ENCODE measurements around the gene BDH1. TPM values are rescaled to one million over a fixed set of nuclear protein-coding genes. Genes with fewer than 3 reads are reported as not detected.
A peak's percentile ranks its signal among the peaks of the same experiment; 100 is the strongest.

BDH1 gene
- total and polyA plus RNA-seq, 2 of the 13 experiments (the other 11 are each of a cell fraction or from before 2014, with no cell fraction given) = 21.2 to 71.9 TPM

DNA sequence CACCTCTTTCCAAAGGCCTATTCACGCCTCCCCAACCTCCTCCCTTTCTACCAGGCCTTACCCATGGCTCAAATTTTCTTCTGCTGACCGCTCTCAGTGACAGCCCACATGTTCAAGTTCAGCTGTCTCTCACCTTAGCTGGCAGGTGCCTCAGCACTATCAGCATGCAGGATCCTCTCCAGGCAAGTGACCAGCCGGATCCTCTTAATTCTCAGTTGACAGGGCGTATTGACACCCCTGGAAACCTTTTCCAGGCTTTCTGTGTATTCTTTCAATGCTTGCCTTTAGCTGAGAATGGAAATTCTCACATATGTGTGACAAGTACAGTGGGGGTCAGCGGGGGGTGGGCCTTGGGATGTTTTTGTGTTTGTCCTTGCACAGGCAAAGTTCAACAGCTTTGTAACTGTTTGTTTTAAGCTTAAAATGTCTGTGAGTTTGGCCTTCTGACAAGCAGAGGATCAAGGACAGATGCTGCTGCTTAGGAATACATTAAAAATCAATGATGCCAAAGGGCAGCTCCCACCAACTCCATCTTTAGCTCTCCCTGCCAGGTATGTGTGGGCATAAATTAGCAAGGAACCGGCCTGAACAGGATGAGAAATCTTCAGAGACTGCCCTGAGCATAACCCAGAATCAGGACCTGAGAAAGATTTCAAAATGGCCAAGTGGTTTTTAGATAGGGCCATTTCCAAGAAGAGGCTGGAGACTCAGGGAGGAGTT lies 17.4 kb upstream of the BDH1 start (continued):
- TF ChIP-seq, protein P1, sequence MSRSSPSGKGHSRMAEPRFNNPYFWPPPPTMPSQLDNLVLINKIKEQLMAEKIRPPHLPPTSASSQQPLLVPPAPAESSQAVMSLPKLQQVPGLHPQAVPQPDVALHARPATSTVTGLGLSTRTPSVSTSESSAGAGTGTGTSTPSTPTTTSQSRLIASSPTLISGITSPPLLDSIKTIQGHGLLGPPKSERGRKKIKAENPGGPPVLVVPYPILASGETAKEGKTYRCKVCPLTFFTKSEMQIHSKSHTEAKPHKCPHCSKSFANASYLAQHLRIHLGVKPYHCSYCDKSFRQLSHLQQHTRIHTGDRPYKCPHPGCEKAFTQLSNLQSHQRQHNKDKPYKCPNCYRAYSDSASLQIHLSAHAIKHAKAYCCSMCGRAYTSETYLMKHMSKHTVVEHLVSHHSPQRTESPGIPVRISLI (CRISPR knock-in tag; IDR thresholded peaks at IDR 0.05; ENCODE audit: borderline replicate concordance) = peak; percentile 64; the same call in 1 of the 2 replicates
- peak; percentile 54; the same call in 1 of the 2 replicates for TF ChIP-seq ZNF670 (CRISPR knock-in tag; IDR thresholded peaks at IDR 0.05; ENCODE audit: borderline replicate concordance)
- no peak for TF ChIP-seq GTF2F1 (IDR thresholded peaks at IDR 0.05; ENCODE audit: low read length)
- TF ChIP-seq ZNF331 (CRISPR knock-in tag; IDR thresholded peaks at IDR 0.05) = 0 out of 2 replicates have a peak, but pooled peaks have one; percentile 26
- no peak for TF ChIP-seq ARID2 (CRISPR knock-in tag; IDR thresholded peaks at IDR 0.05; ENCODE audit: borderline replicate concordance)
- 0 out of 2 replicates have a peak, but pooled peaks have one; percentile 41 for TF ChIP-seq FLYWCH1 (CRISPR knock-in tag; IDR thresholded peaks at IDR 0.05)
- TF ChIP-seq ZNF749 (CRISPR knock-in tag; IDR thresholded peaks at IDR 0.05; ENCODE audit: borderline replicate concordance) = no peak
- peak; percentile 7; the same call in 1 of the 2 replicates for TF ChIP-seq ZNF878 (CRISPR knock-in tag; IDR thresholded peaks at IDR 0.05)
- no peak for TF ChIP-seq RBM39 (IDR thresholded peaks at IDR 0.05; ENCODE audit: low read depth, low read length, poor library complexity, severe bottlenecking)
- TF ChIP-seq ZNF83 (CRISPR knock-in tag; IDR thresholded peaks at IDR 0.05; ENCODE audit: borderline replicate concordance) = 0 out of 2 replicates have a peak, but pooled peaks have one; percentile 90
- TF ChIP-seq, protein P2, sequence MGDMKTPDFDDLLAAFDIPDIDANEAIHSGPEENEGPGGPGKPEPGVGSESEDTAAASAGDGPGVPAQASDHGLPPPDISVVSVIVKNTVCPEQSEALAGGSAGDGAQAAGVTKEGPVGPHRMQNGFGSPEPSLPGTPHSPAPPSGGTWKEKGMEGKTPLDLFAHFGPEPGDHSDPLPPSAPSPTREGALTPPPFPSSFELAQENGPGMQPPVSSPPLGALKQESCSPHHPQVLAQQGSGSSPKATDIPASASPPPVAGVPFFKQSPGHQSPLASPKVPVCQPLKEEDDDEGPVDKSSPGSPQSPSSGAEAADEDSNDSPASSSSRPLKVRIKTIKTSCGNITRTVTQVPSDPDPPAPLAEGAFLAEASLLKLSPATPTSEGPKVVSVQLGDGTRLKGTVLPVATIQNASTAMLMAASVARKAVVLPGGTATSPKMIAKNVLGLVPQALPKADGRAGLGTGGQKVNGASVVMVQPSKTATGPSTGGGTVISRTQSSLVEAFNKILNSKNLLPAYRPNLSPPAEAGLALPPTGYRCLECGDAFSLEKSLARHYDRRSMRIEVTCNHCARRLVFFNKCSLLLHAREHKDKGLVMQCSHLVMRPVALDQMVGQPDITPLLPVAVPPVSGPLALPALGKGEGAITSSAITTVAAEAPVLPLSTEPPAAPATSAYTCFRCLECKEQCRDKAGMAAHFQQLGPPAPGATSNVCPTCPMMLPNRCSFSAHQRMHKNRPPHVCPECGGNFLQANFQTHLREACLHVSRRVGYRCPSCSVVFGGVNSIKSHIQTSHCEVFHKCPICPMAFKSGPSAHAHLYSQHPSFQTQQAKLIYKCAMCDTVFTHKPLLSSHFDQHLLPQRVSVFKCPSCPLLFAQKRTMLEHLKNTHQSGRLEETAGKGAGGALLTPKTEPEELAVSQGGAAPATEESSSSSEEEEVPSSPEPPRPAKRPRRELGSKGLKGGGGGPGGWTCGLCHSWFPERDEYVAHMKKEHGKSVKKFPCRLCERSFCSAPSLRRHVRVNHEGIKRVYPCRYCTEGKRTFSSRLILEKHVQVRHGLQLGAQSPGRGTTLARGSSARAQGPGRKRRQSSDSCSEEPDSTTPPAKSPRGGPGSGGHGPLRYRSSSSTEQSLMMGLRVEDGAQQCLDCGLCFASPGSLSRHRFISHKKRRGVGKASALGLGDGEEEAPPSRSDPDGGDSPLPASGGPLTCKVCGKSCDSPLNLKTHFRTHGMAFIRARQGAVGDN (CRISPR knock-in tag; IDR thresholded peaks at IDR 0.05) = peak; percentile 23; the same call in 1 of the 2 replicates
- TF ChIP-seq GABPA (IDR thresholded peaks at IDR 0.05; ENCODE audit: low read depth, low read length) = no peak
- TF ChIP-seq GABPA (CRISPR knock-in tag; IDR thresholded peaks at IDR 0.05; ENCODE audit: low read depth) = 0 out of 2 replicates have a peak, but pooled peaks have one; percentile 43
- peak; percentile 65 for TF ChIP-seq ZNF781 (CRISPR knock-in tag; IDR thresholded peaks at IDR 0.05; ENCODE audit: borderline replicate concordance, not compliant biosample characterization)
- TF ChIP-seq ZNF232 (CRISPR knock-in tag; IDR thresholded peaks at IDR 0.05; ENCODE audit: borderline replicate concordance) = peak; percentile 100
- no peak for TF ChIP-seq ZNF660 (CRISPR knock-in tag; IDR thresholded peaks at IDR 0.05; ENCODE audit: borderline replicate concordance, low read depth)
- no peak for TF ChIP-seq ZFP36 (IDR thresholded peaks at IDR 0.05; ENCODE audit: borderline replicate concordance, low read depth, low read length, partially characterized antibody)
- TF ChIP-seq TCF7 (IDR thresholded peaks at IDR 0.05; ENCODE audit: low read depth) = peak; percentile 83
- peak; percentile 49; the same call in 1 of the 2 replicates for TF ChIP-seq HMG20A (CRISPR knock-in tag; IDR thresholded peaks at IDR 0.05; ENCODE audit: borderline replicate concordance)
